Occipital lobe (tissue), 2 donors: Measurements from ENCODE around the gene ACTRT2. TPM values are rescaled to one million over a fixed set of nuclear protein-coding genes. Genes with fewer than 3 reads are reported as not detected.

Experiments
- DNase-seq: peaks from one replicate; lab custom pipeline; 2025; lab: John Stamatoyannopoulos, UW
- total RNA-seq: library from RNA; depleted of rRNA; stranded (reverse); fragments of >200 nt; gene quantifications from one replicate; pipeline ENCODE4 v1.2.3, GENCODE V29; 2014

The ACTRT2 gene
- total RNA-seq, 1 donor from 2014 or later: not detected

GRCh38 chr1:3017440-3018050 lies 3.7 kb upstream of the ACTRT2 start:
- DNase-seq: no peak

- no peak for DNase-seq
These were observed 3.2 kb upstream of the ACTRT2 start for GRCh38 chr1:3018051-3018471.

DNA sequence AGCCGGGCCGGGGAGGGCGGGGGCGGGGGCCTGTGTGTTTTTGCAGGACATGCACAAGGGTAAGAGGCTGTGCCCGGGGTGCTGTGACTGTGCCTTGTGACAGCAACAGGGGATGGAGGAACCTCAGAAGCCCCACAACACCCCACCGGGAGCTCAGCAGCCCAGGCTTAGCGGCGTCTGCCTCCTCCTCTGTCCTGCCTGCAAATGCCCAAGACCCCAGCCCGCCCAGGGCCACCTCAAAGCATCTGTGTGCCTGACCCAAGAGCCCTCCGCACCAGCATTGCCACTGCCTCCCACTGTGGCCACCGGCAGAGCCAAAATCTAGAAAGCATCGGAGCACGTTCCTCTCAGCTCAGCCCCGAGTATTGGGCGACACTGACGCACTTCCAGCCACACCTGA lies 2.7 kb upstream of the ACTRT2 start:
- DNase-seq: no peak

- no peak for DNase-seq
These were observed 2.2 kb upstream of the ACTRT2 start for GRCh38 chr1:3019007-3019515.

- no peak for DNase-seq
These were observed 1.7 kb upstream of the ACTRT2 start for GRCh38 chr1:3019516-3020051.

- no peak for DNase-seq
These were observed 881 bp upstream of the ACTRT2 start for GRCh38 chr1:3020263-3020909.

- no peak for DNase-seq
These were observed 634 bp downstream of the ACTRT2 start for GRCh38 chr1:3021801-3022401.

DNA sequence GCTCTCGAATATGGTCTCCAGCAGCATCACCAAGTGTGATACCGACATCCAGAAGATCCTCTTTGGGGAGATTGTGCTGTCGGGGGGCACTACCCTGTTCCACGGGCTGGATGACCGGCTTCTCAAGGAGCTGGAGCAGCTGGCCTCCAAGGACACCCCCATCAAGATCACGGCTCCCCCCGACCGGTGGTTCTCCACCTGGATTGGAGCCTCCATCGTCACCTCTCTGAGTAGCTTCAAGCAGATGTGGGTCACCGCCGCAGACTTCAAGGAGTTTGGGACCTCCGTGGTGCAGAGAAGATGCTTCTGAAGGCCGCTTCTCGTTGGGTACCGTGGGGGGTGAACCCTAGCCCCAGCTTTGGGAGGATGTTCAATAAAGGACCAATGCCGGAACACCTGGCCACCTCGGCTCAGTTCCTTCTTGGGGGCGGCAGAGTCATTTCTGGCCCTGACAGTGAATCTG lies 1.3 kb downstream of the ACTRT2 start:
- DNase-seq: no peak

GRCh38 chr1:3022976-3023375 lies 1.7 kb downstream of the ACTRT2 start:
- DNase-seq: no peak

- DNase-seq: no peak
These were observed 2.8 kb downstream of the ACTRT2 start for GRCh38 chr1:3024019-3024418.

DNA sequence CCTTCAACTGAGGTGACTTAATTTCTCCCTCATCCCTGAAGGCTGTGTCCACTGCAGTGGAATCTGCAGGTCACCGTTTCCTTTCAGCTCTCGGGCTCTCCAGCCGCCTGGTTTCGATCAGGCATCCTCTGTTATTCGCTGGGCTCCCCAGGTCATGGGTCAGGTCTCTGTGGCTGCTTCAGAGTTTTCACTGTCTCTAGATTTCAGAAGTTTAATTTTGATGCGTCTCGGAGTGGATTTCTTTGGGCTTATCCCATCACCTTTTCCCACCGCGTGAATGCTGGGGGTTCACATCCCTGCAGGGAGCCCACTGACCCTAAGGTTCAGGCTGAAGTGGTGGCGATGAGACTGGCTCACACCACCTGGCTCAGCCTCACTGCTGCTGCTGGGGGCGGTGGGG lies 3.3 kb downstream of the ACTRT2 start:
- no peak for DNase-seq

DNA sequence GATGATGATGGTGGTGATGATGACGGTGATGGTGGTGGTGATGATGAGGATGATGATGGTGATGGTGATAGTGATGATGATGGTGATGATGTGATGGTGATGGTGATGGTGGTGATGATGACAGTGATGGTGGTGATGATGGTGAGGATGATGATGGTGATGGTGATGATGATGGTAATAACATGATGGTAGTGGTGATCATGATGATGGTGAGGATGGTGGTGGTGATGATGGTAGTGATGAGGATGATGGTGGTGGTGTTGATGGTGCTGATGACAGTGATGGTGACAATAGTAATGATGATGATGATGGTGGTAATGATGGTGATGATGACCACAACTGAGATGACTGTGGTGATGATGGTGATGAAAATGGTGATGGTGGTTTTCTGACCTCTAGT lies 4.9 kb downstream of the ACTRT2 start:
- DNase-seq: no peak

DNA sequence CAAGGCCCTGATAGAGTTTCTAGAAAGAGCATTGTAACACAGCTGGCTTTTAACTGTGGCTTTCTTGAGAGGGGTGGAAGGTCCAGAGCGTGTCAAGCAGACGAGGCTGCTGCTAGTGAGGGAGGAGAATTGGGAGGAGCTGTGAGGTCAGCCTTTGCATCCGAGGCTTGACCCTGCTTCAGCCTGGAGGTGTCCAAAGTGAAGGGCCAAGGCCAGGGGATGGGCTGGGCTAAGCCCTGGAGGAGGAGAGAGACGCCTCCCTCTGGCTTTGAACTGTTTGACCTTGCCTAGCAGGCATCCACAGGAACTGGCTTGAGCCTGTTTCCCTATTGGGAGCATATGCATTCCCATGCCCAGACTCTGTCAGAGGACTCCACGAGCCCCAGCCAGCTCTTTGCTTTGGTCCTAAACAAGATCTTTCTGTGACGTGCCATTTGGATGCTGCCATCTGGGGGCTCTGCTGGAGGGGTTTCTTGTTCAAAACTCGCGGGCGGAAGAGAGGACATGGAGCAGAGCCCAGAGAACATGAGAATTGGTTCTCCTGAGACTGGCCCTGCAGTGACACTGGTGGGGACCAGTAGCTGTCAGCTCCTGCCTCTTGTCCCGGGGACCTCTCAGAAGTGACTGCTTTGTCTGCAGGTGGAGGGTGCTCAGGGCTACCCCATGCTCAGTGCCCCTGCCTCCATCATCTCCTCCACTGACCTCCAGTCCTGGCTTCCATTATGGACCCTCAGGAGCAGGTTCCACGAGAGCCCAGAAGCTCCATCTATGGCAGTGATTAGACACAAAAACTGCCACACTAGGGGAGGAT lies 5.5 kb downstream of the ACTRT2 start:
- DNase-seq: no peak

- no peak for DNase-seq
These were observed 6.5 kb downstream of the ACTRT2 start for GRCh38 chr1:3027611-3028371.

DNA sequence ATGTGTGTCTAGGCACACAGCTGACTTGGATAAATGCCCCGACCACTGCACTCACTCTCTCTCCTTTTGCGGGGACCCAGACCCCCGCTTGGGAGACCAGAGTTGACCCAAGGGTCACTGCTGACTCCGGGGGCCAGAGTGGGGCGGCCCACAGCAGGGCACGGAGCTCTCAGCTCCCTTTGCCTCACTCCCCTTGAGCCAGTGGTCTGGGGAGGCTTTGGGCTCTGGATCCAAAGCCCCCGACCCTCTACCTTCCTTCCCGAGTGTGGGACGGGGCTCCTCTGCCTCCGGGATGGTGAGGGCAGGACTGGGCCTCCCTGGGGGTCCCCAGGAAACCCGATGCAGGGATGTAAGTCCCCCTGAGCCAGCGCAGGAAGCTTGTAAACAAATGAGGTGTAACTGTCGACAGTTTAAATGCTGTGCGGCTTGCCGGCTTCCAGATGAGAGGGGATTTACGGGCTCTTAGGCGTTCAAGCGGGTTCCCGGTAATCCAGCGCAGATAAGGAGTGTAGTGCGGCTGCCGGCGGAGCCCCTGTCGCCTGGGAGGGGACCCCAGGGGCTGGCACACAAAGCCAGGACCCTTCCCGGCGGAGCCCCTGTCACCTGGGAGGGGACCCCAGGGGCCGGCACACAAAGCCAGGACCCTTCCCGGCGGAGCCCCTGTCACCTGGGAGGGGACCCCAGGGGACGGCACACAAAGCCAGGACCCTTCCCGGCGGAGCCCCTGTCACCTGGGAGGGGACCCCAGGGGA lies 7.4 kb downstream of the ACTRT2 start:
- DNase-seq: no peak

DNA sequence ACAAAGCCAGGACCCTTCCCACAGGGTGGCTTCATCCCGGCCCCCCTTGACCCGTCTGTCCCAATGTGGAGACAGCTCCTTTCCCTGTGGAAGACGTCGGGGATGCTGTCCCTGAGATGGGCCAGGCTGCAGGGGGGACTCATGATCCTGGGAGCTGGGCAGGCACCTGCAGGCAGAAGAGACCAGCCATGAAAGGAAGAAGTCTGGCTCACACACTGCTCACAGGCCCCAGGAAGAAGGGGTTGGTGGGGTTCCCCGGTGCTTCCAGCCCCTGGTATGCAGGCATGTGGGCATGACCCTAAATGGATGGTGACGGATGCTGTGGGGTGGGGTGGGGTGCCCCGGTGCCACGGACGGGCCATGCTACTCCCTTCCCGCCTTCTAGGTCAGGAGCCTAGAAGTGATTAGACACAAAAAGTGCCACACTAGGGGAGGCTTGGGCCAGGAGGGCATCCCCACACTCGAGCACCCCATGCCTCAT lies 8.3 kb downstream of the ACTRT2 start:
- no peak for DNase-seq

DNA sequence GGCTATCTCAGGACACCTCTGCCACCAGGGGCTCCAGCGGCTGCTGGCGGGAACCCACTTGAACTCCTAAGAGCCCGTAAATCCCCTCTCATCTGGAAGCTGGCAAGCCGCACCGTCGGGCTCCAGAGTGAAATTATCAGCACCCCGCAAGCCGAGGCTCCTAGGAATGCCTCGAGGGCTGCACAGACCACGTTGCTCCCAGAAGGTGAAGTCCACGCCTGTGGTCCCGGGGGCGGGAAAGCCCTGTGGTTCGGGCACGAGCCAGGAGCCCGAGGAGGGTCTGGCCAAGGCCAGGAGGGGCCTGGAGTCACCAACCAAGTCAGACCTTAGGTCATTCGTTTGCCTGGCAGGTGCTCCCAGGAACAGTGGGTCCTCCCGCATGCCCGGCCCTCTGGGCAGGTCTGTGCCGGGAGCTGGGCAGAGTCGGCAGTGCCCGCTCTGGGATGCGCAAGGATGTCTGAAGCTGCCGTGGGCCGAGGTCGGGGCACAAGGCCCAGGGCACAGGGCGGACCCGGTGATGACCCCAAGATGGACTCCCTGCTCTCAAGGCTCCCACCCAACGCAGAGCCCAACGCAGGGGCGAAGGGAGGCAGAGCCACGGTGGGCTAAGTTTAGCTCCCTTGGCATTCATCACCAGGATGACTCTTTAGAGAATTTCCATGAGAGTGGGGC lies 8.9 kb downstream of the ACTRT2 start:
- DNase-seq: no peak

- DNase-seq: peak; percentile 41
These were observed 9.6 kb downstream of the ACTRT2 start for GRCh38 chr1:3030663-3031381.
